ENCODE results near the gene ADORA1. TPM values are rescaled to one million over a fixed set of nuclear protein-coding genes. Genes with fewer than 3 reads are reported as not detected.

The ADORA1 gene
- polyA plus RNA-seq, 4 donors, result 0.38 to 1.4 (median 0.54) TPM; not detected in 1

GRCh38 chr1:203130358-203130985 is 2.9 kb downstream of the ADORA1 start:
- H3K27me3 ChIP-seq (ENCODE audit: control insufficient read depth in 3 of 3, insufficient read depth in 3 of 3, low read length in 3 of 3), result peaks cover 0 to 31% (median 3%) of the 10 kb centered on the region in 3 donors
- no peak for DNase-seq
- no peak for FAIRE-seq
- H3K36me3 ChIP-seq (ENCODE audit: control insufficient read depth in 3 of 3, insufficient read depth in 2 of 3, low read depth in 1 of 3, low read length in 3 of 3), result no peaks in the 10 kb centered on the region
- H3K4me1 ChIP-seq (ENCODE audit: control insufficient read depth in 3 of 3, insufficient read depth in 2 of 3, low read depth in 1 of 3, low read length in 2 of 3), result peaks cover 0 to 10% (median 0%) of the 10 kb centered on the region in 3 donors
- no peak overlapping the region for H3K27ac ChIP-seq (ENCODE audit: low read depth in 1 of 3, low read length in 2 of 3)
- 71 to 80% (median 76%) methylated on average over 3 of the region's 3 CpGs for WGBS, 3 donors
- no peaks in the 10 kb centered on the region for H3K9me3 ChIP-seq (ENCODE audit: control insufficient read depth in 2 of 2, insufficient read depth in 1 of 2, low read depth in 1 of 2, low read length in 1 of 2)
- H3K4me3 ChIP-seq (ENCODE audit: low read depth in 1 of 3, low read length in 3 of 3), result no peak overlapping the region

- Histone ChIP-seq H3K27ac (ENCODE audit: low read depth in 1 of 3, low read length in 2 of 3) (no peak overlapping the region), H3K4me3 (ENCODE audit: low read depth in 1 of 3, low read length in 3 of 3) (no peak overlapping the region), H3K27me3 (ENCODE audit: control insufficient read depth in 3 of 3, insufficient read depth in 3 of 3, low read length in 3 of 3) (peaks cover 0 to 20% (median 3%) of the 10 kb centered on the region in 3 donors), H3K36me3 (ENCODE audit: control insufficient read depth in 3 of 3, insufficient read depth in 2 of 3, low read depth in 1 of 3, low read length in 3 of 3) (no peaks in the 10 kb centered on the region), H3K4me1 (ENCODE audit: control insufficient read depth in 3 of 3, insufficient read depth in 2 of 3, low read depth in 1 of 3, low read length in 2 of 3) (peaks cover 0 to 13% (median 0%) of the 10 kb centered on the region in 3 donors), H3K9me3 (ENCODE audit: control insufficient read depth in 2 of 2, insufficient read depth in 1 of 2, low read depth in 1 of 2, low read length in 1 of 2) (no peaks in the 10 kb centered on the region)
- FAIRE-seq, result no peak
- no peak for DNase-seq
- WGBS, 3 donors, result 72 to 86% (median 79%) methylated on average over 9 of the region's 9 CpGs
Observed at GRCh38 chr1:203131548-203132200, 4.1 kb downstream of the ADORA1 start.

GRCh38 chr1:203133970-203134725 is 6.6 kb downstream of the ADORA1 start:
- no peaks in the 10 kb centered on the region for H3K9me3 ChIP-seq (ENCODE audit: control insufficient read depth in 2 of 2, insufficient read depth in 1 of 2, low read depth in 1 of 2, low read length in 1 of 2)
- peak overlapping the region in 1 of 3 donors; percentile 18 for H3K27ac ChIP-seq (ENCODE audit: low read depth in 1 of 3, low read length in 2 of 3)
- 69 to 87% (median 78%) methylated on average over 12 of the region's 12 CpGs for WGBS, 3 donors
- FAIRE-seq (no peak), DNase-seq (no peak)
- H3K4me3 ChIP-seq (ENCODE audit: low read depth in 1 of 3, low read length in 3 of 3), result no peak overlapping the region
- H3K36me3 ChIP-seq (ENCODE audit: control insufficient read depth in 3 of 3, insufficient read depth in 2 of 3, low read depth in 1 of 3, low read length in 3 of 3), result no peaks in the 10 kb centered on the region
- peaks cover 0 to 3% (median 0%) of the 10 kb centered on the region in 3 donors for H3K4me1 ChIP-seq (ENCODE audit: control insufficient read depth in 3 of 3, insufficient read depth in 2 of 3, low read depth in 1 of 3, low read length in 2 of 3)
- no peaks in the 10 kb centered on the region for H3K27me3 ChIP-seq (ENCODE audit: control insufficient read depth in 3 of 3, insufficient read depth in 3 of 3, low read length in 3 of 3)

- Histone ChIP-seq H3K27me3 (ENCODE audit: control insufficient read depth in 3 of 3, insufficient read depth in 3 of 3, low read length in 3 of 3) (no peaks in the 10 kb centered on the region), H3K9me3 (ENCODE audit: control insufficient read depth in 2 of 2, insufficient read depth in 1 of 2, low read depth in 1 of 2, low read length in 1 of 2) (no peaks in the 10 kb centered on the region), H3K36me3 (ENCODE audit: control insufficient read depth in 3 of 3, insufficient read depth in 2 of 3, low read depth in 1 of 3, low read length in 3 of 3) (no peaks in the 10 kb centered on the region), H3K27ac (ENCODE audit: low read depth in 1 of 3, low read length in 2 of 3) (no peak overlapping the region), H3K4me3 (ENCODE audit: low read depth in 1 of 3, low read length in 3 of 3) (no peak overlapping the region), H3K4me1 (ENCODE audit: control insufficient read depth in 3 of 3, insufficient read depth in 2 of 3, low read depth in 1 of 3, low read length in 2 of 3) (peaks cover 0 to 3% (median 0%) of the 10 kb centered on the region in 3 donors)
- DNase-seq, result peak in 1 of 2 donors; percentile 32
- no peak for FAIRE-seq
- WGBS, 3 donors, result 19 to 36% (median 23%) methylated on average over 8 of the region's 8 CpGs
Observed at GRCh38 chr1:203135636-203136305, 8.2 kb downstream of the ADORA1 start.

GRCh38 chr1:203136409-203137042 is 9.0 kb downstream of the ADORA1 start:
- Histone ChIP-seq H3K4me1 (ENCODE audit: control insufficient read depth in 3 of 3, insufficient read depth in 2 of 3, low read depth in 1 of 3, low read length in 2 of 3) (peaks cover 0 to 3% (median 0%) of the 10 kb centered on the region in 3 donors), H3K4me3 (ENCODE audit: low read depth in 1 of 3, low read length in 3 of 3) (no peak overlapping the region), H3K36me3 (ENCODE audit: control insufficient read depth in 3 of 3, insufficient read depth in 2 of 3, low read depth in 1 of 3, low read length in 3 of 3) (no peaks in the 10 kb centered on the region), H3K9me3 (ENCODE audit: control insufficient read depth in 2 of 2, insufficient read depth in 1 of 2, low read depth in 1 of 2, low read length in 1 of 2) (no peaks in the 10 kb centered on the region), H3K27me3 (ENCODE audit: control insufficient read depth in 3 of 3, insufficient read depth in 3 of 3, low read length in 3 of 3) (no peaks in the 10 kb centered on the region), H3K27ac (ENCODE audit: low read depth in 1 of 3, low read length in 2 of 3) (no peak overlapping the region)
- WGBS, 3 donors, result 88 to 91% (median 89%) methylated on average over 1 of the region's 1 CpG
- FAIRE-seq, result no peak
- no peak for DNase-seq

GRCh38 chr1:203137324-203137723 is 9.8 kb downstream of the ADORA1 start:
- Histone ChIP-seq H3K27me3 (ENCODE audit: control insufficient read depth in 3 of 3, insufficient read depth in 3 of 3, low read length in 3 of 3) (no peaks in the 10 kb centered on the region), H3K9me3 (ENCODE audit: control insufficient read depth in 2 of 2, insufficient read depth in 1 of 2, low read depth in 1 of 2, low read length in 1 of 2) (no peaks in the 10 kb centered on the region), H3K27ac (ENCODE audit: low read depth in 1 of 3, low read length in 2 of 3) (no peak overlapping the region), H3K36me3 (ENCODE audit: control insufficient read depth in 3 of 3, insufficient read depth in 2 of 3, low read depth in 1 of 3, low read length in 3 of 3) (no peaks in the 10 kb centered on the region), H3K4me3 (ENCODE audit: low read depth in 1 of 3, low read length in 3 of 3) (no peak overlapping the region), H3K4me1 (ENCODE audit: control insufficient read depth in 3 of 3, insufficient read depth in 2 of 3, low read depth in 1 of 3, low read length in 2 of 3) (peaks cover 0 to 3% (median 0%) of the 10 kb centered on the region in 3 donors)
- 89 to 91% (median 90%) methylated on average over 4 of the region's 4 CpGs for WGBS, 3 donors
- DNase-seq, result no peak
- FAIRE-seq, result no peak

GRCh38 chr1:203138066-203138465 is 10.5 kb downstream of the ADORA1 start:
- Histone ChIP-seq H3K36me3 (ENCODE audit: control insufficient read depth in 3 of 3, insufficient read depth in 2 of 3, low read depth in 1 of 3, low read length in 3 of 3) (no peaks in the 10 kb centered on the region), H3K9me3 (ENCODE audit: control insufficient read depth in 2 of 2, insufficient read depth in 1 of 2, low read depth in 1 of 2, low read length in 1 of 2) (peaks cover 0 to 2% of the 10 kb centered on the region in 2 donors), H3K4me3 (ENCODE audit: low read depth in 1 of 3, low read length in 3 of 3) (no peak overlapping the region), H3K27me3 (ENCODE audit: control insufficient read depth in 3 of 3, insufficient read depth in 3 of 3, low read length in 3 of 3) (no peaks in the 10 kb centered on the region), H3K27ac (ENCODE audit: low read depth in 1 of 3, low read length in 2 of 3) (no peak overlapping the region), H3K4me1 (ENCODE audit: control insufficient read depth in 3 of 3, insufficient read depth in 2 of 3, low read depth in 1 of 3, low read length in 2 of 3) (peaks cover 0 to 3% (median 0%) of the 10 kb centered on the region in 3 donors)
- FAIRE-seq (no peak), DNase-seq (no peak)
- 63 to 79% (median 72%) methylated on average over 3 of the region's 3 CpGs for WGBS, 3 donors
